B cell (primary cell): ENCODE data around the gene IL5RA.

Source experiments
- EZH2 ChIP-seq: IDR thresholded peaks from 2 replicates; pipeline ENCODE4 v1.6.1; 2012; ENCODE audit warnings: borderline replicate concordance, low read depth, mild to moderate bottlenecking, moderate library complexity, low read length; ENCODE audit not compliant: insufficient read depth, poor library complexity, severe bottlenecking
- TF ChIP-seq, protein P1 (sequence below): fragments of 200-600 bp; IDR thresholded peaks from one replicate; pipeline ENCODE4 v1.8.0; 2022; ENCODE audit warnings: antibody characterized with exemption, mild to moderate bottlenecking

DNA sequence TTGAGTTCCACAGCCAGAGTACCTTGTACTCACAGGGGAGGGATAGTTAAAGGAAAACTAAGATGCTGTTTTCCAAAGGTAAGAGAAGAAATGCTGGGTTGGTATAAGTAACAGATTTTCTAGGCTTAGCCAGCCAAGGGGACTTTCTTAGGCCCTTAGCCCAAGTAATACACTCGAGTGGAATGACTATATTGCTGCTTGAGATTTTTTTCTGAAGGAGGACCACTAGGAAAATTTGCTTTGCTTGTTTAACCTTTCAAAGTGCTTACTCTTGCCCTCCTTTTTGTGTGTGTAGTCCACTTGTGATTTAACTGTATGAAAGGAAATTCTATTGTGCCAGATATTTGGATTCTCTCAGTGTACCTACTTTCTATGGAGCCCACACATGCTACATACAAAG is 50.5 kb downstream of the IL5RA start:
- TF ChIP-seq, protein P1, sequence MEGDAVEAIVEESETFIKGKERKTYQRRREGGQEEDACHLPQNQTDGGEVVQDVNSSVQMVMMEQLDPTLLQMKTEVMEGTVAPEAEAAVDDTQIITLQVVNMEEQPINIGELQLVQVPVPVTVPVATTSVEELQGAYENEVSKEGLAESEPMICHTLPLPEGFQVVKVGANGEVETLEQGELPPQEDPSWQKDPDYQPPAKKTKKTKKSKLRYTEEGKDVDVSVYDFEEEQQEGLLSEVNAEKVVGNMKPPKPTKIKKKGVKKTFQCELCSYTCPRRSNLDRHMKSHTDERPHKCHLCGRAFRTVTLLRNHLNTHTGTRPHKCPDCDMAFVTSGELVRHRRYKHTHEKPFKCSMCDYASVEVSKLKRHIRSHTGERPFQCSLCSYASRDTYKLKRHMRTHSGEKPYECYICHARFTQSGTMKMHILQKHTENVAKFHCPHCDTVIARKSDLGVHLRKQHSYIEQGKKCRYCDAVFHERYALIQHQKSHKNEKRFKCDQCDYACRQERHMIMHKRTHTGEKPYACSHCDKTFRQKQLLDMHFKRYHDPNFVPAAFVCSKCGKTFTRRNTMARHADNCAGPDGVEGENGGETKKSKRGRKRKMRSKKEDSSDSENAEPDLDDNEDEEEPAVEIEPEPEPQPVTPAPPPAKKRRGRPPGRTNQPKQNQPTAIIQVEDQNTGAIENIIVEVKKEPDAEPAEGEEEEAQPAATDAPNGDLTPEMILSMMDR, result no peak
- no peak for TF ChIP-seq EZH2
